NCI-H1694 treated with DMSO at 0.1 percent for 48 hours (cell line): ENCODE measurements around the gene NIFK.
"Not testable (repeated sequence)": the region's sequence is repeated elsewhere in the genome, so short reads cannot be mapped to it uniquely, and the experiment has no call there.

ENCODE experiments used
- DNase-seq: peaks from one replicate; lab custom pipeline; 2025; lab: John Stamatoyannopoulos, UW

Gene NIFK

DNA sequence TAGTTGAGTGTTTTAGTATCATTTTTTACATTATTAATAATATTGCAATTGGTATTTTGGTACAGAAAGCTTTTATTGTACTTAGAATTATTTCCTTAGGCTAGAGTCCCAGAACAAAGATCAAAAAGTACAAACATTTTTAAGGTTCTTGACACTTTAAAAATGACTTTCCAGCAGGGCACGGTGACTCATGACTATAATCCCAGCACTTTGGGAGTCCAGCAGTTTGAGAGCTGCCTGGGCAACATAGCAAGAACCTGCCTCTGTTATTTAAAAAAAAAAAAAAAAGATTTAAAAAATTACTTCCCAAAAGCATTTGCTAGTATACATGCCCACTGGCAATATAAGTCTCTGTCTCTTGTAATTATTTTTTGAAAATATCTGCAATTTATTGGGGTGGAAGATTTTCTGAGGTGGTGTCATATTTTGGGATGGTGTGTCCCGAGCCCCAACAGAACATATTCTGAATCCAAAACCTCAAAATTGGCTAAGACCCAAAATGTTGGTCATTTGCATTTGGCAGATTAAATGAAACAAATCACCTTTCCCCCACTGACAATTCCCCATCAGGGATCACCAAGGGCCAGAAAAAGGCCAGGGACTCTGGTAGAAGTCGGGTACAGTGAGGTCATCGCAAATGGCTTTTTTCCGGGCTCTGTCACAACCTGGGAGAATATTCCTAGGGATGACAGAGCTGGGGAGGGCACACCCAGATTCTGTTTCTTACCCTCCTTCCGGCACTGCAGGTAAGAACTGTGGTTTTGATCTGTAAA lies 42.1 kb downstream of the NIFK start:
- no peak for DNase-seq

DNA sequence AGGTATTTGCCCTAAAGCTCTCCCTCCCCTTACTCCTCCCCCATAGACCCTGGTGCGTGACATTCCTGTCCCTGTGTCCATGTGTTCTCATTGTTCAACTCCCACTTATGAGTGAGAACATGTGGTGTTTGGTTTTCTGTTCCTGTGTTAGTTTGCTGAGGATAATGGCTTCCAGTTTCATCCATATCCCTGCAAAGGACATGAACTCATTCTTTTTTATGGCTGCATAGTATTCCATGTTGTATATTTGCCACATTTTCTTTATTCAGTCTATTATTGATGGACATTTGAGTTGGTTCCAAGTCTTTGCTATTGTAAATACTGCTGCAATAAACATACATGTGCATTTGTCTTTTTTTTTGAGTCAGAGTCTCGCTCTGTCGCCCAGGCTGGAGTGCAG lies 46.1 kb downstream of the NIFK start:
- DNase-seq, result not testable (repeated sequence)

DNA sequence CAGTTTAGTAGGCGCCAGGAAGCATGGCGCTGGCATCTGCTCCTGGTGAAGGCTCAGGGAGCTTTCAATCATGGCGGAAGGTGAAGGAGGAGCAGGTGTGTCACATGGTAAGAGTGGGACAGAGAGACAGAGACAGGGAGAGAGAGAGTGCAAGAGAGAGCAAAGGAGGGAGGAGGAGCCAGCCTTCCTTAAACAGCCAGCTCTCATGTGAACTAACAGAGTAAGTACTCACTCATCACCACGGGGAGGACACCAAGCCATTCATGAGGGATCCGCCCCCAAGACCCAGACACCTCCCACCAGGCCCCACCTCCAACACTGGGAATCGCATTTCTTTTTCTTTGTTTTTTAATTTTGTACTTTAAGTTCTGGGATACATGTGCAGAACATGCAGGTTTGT lies 46.6 kb downstream of the NIFK start:
- DNase-seq, result no peak

DNA sequence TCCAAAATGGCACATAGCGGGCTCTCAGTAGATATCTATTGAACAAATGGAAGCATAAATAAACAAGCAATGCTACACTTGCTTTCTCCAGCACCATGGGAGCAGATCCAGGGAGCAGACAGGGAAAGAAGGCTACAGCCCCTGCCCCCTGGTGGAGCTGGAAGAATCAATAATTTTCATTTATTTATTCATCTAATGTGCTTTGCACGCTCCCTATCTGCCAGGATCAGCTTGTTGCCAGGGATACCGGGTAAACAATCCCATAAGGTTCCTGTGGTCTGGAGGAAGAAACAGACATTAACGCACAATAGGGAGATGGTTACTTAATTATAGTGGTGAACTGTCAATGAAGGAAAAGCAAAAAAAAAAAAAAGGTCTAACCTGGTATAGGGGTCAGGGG lies 47.3 kb downstream of the NIFK start:
- peak; percentile 36 for DNase-seq

DNA sequence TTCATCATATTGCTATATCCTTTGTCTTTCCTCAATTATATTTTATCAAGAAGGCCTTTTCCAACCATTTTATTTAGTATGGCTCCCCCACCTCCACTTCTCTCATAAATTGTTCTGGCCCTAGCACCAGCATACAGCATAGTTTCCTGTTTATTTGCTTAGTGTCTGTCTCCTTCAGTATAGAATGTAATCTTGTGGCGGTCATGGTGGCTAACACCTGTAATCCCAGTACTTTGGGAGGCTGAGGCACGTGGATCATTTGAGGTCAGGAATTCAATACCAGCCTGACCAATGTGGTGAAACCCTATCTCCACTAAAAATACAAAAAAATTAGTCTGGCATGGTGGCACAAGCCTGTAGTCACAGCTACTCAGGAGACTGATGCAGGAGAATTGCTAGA lies 47.9 kb downstream of the NIFK start:
- no peak for DNase-seq

DNA sequence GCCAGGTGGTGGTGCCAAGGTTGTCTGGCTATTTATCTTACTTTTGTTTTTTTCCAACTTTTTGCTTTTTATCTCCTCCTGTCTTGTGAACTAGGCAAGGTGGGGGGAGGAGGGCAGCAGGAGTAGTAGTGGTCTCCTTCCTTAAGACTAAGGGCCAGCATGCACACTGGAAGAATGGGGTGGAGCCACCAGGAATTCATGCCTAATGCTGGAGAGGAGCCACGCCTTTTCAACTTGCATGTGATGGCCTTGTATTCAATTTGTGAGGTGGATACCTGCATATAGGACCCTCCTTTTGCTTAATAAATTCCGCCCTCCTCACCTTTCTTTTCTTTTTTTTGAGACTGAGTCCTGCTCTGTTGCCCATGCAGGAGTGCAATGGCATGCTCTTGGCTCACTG lies 49.8 kb downstream of the NIFK start:
- no peak for DNase-seq

DNA sequence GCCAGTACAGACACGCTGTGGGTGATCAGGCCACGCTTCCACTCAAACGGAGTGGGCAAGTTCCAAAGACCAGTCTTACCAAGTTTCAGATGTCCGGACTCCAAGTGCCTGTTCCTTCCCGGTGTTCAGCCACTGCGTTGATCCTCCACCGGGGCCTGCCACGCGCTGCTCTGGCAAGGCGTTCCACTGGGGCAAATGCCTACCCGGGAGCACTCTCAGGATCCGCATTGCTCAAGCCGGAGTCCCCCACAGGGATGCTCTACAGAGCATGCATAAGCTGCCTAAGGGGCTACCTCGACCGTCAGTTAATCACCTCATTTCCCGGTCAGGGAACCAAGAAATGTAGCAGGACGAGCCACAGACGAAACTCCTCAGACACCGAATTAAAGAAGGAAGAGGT lies 50.5 kb downstream of the NIFK start:
- DNase-seq, result no peak

DNA sequence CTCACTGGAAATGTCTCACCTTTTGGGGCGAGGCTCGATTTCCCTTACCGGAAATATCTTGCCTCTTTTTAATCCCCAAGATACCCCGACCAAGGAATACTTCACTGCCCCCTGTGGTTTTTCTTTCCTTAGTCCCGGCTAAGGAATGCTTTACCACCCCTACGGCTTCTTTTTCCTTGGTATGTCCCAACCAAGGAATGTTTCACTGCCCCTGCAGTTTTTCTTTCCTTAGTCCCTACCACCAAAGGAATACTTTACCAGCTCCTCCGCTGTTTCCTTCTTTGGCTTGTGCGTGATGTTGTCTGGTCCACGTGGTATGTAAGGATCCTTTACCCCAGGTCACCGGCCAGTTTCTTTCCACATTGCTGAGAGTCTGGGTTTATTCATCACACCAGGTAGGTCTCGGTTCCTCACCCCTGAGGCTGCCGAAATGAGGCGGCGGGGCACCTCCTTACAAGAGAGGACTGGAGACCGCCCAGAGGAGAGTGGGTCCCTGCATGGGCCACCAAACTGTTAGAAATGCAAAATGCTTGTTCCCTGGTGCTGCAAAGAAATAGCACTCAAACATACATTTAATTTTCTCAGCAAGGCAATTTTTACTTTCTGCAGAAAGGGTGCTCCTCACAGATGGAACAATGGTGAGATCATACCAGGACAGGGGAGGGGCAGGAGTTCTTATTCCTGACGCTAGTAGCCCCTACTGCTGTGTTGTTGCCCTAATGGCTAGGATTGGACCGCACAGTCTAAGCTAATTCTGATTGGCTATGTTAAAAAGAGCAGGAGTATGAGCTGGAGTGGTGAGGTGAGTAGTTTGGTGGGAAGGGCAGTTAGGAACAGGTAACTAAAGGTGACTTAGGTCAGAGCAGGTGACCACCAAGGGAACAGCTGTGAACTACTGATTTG lies 54.0 kb downstream of the NIFK start:
- no peak for DNase-seq

DNA sequence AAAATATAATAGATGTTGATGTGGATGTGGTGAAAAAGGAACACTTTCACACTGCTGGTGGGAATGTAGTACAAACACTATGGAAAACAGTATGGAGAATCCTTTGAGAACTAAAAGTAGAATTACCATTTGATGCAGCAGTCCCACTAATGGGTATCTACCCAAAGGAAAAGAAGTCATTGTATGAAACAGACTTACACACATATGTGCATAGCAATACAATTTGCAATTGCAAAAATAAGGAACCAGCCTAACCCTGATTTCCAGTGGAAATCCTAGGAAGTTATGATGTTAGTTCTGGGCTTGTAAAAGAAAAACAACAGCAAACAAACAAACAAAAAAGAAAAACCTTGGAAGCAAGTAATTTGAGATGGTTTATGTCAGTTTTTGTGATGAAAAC lies 58.8 kb downstream of the NIFK start:
- no peak for DNase-seq
